GM18951 (cell line): ENCODE measurements around the gene SYPL2.

Source experiments
- POLR2A ChIP-seq: IDR thresholded peaks from 4 replicates; pipeline ENCODE4 v1.6.1; 2011; ENCODE audit warnings: mild to moderate bottlenecking; ENCODE audit not compliant: insufficient read length, insufficient read depth; ENCODE audit errors: extremely low read depth
- in situ Hi-C: fragments of 300-500 bp; cut with MboI; formaldehyde crosslinking; loops from one replicate; pipeline ENCODE4 v1.12.0; 2022; ENCODE audit warnings: low sequenced_read_pairs, mixed read lengths, inconsistent platforms; ENCODE audit not compliant: unreplicated experiment

The SYPL2 gene

GRCh38 chr1:109500941-109501381 is 34.6 kb downstream of the SYPL2 start:
- TF ChIP-seq POLR2A: no peak
- in situ Hi-C loops: no loop called here

GRCh38 chr1:109501644-109502363 is 35.5 kb downstream of the SYPL2 start:
- no peak for TF ChIP-seq POLR2A
- in situ Hi-C loops: no loop called here

- in situ Hi-C loops: no loop called here
- TF ChIP-seq POLR2A: no peak
Measured at GRCh38 chr1:109502364-109502851, 36.1 kb downstream of the SYPL2 start.

GRCh38 chr1:109503935-109504334 is 37.6 kb downstream of the SYPL2 start:
- no peak for TF ChIP-seq POLR2A
- in situ Hi-C loops: no loop called here

- in situ Hi-C loops: no loop called here
Measured at GRCh38 chr1:109504974-109505373, 38.6 kb downstream of the SYPL2 start.

GRCh38 chr1:109508001-109508872 is 41.9 kb downstream of the SYPL2 start:
- in situ Hi-C loops: no loop called here
- no peak for TF ChIP-seq POLR2A

More at GRCh38 chr1:109504974-109505373, 38.6 kb downstream of the SYPL2 start:
- no peak for TF ChIP-seq POLR2A

GRCh38 chr1:109508873-109509175 is 42.5 kb downstream of the SYPL2 start:
- no peak for TF ChIP-seq POLR2A
- in situ Hi-C loops: no loop called here

- in situ Hi-C loops: no loop called here
- no peak for TF ChIP-seq POLR2A
Measured at GRCh38 chr1:109509176-109510134, 43.1 kb downstream of the SYPL2 start, which contains the start of gene AMIGO1. Gene AMIGO1 (minus strand): TSS chr1:109509727. CDS start chr1:109508912, 815 bp downstream.

GRCh38 chr1:109513110-109513710 is 46.9 kb downstream of the SYPL2 start:
- TF ChIP-seq POLR2A: no peak
- in situ Hi-C loops: no loop called here

GRCh38 chr1:109514846-109515245 is 48.5 kb downstream of the SYPL2 start:
- in situ Hi-C loops: no loop called here
- TF ChIP-seq POLR2A: no peak

GRCh38 chr1:109516872-109517271 is 50.5 kb downstream of the SYPL2 start:
- in situ Hi-C loops: no loop called here
- no peak for TF ChIP-seq POLR2A

- in situ Hi-C loops: no loop called here
- TF ChIP-seq POLR2A: no peak
Measured at GRCh38 chr1:109517337-109517736, 51.0 kb downstream of the SYPL2 start.
